ENCODE data around the gene ADGRD1.
A peak's percentile ranks its signal among the peaks of the same experiment; 100 is the strongest.

The ADGRD1 gene

DNA sequence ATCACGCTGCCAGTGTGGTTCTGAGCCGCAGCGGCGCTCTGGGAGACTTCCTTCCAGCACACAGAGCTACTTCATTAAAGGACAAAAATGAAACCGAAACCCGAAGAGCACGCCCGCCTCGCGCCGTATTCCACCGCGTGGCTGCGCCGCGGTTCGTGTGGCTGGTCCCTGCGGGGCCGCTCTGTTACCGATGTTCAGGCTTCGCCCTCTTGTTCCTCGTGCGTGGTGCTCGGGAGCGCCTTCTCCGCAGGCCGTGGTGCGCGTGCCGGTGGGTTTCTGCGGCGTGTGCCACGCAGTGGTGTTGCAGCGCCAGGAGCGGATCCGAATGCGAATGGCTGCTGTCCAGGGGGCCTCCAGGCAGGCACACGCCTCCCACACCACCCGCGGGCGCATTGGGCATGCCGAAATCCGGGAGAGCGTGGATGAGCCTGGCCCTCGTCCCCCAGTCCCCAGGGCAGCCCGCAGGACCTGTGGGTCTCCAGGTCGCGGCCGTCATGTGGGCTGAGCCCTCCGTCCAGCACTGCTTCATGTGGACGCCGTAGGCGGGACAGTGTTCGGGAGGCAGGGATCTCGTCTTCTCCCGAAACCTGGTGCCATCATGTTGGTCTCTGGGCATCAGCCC lies 91.2 kb downstream of the ADGRD1 start:
- DNase-seq = no peak

DNA sequence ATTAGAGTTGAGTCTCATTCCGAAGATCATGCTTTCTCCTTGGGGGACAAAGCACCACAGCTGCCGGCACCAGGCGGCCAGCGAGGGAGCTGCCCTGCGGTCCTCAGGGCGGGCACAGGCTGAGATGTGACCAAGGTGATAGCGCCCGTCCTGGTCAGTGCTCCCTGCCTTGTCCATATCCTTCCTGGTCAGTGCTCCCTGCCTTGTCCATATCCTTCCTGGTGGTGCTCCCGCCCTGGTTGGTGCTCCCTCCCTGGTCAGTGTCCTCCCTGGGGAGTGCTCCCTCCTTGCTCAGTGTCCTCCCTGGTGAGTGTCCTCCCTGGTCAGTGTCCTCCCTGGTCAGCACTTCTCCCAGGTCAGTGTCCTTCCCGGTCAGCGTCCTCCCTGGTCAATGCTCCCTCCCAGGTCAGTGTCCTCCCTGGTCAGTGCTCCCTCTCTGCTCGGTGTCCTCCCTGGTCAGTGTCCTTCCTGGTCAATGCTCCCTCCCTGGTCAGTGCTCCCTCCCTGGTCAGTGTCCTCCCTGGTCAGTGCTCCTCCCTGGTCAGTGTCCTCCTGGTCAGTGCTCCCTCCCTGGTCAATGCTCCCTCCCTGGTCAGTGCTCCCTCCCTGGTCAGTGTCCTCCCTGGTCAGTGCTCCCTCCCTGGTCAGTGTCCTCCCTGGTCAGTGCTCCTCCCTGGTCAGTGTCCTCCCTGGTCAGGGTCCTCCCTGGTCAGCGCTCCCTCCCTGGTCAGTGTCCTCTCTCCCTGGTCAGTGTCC lies 92.2 kb downstream of the ADGRD1 start:
- no peak for DNase-seq

- DNase-seq = peak; percentile 58
Measured at GRCh38 chr12:131046813-131047788, 93.4 kb downstream of the ADGRD1 start.

DNA sequence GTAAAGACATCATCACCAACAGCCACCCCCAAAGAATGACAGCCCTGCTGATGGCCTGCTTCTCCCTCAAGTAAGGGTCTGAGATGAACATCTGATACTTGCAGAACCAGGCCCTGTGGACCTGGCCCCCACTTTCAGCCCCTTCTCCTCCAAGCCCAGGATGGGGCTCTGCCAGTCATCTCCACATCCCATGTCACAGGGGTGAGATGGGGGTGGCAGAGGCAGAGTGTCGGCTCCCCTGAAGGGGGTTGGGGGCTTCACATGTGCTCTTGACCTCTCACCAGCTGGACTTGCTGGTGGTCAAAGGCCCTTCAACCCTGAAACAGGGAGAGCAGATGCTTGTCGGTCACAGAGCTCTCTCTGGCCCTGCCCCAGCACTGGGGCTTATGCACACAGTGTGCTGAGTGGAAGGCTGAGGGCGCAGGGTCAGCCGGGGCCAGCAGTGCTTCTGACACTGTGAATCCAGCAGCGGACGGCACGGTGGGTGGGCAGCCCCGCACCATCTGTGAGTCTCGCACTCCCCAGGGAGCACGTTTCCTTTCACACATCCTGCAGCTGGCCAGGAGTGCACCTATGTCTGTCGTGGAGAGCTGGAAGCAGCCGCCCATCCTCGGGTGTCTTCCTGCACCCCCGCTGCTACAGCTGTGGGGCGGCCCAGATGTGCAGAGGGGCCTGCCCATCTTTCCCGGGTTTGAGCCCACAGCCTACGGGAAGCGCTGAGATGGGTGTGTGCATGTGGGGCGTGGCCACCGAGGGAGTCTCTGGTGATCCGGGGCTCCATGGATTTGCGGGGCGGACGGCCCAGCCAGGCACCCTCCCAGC lies 94.3 kb downstream of the ADGRD1 start:
- peak; percentile 80 for DNase-seq

DNA sequence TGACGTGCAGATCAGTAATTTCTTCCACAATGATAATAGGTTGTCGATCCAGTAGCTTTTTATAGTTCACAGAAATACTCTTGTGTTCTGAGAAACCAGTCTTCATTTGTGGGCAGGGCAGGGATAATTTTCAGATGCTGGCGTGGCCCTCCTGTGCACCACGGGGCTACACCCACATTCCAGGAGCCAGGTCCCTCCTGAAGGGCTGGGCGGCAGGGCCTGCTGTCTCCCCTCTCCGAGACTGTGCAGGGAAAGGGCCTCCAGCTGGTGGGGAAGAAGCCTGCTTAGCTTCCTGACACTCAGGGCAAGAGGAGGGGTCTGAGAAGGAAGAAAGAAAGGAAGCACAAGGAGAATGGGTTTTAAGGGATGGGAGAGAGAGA lies 94.9 kb downstream of the ADGRD1 start:
- DNase-seq = no peak

DNA sequence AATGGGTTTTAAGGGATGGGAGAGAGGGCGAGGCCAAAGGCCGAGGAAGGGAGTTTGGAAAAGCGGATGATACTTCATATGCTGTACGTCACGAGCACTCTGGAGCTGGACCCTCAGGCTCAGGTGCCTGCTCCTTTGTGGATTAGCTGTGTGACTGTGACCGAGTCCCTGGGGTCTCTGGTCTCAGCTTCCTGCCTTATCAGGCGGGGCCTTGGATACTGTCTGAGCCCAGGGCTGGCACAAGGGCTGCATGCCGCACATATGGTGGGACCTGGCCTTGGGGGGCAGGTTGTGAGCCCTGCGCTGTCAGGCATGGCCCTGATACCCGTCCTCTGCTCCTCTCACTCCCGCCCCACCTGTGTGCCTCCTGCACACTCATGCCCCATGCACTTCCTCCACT lies 95.3 kb downstream of the ADGRD1 start:
- DNase-seq = no peak

DNA sequence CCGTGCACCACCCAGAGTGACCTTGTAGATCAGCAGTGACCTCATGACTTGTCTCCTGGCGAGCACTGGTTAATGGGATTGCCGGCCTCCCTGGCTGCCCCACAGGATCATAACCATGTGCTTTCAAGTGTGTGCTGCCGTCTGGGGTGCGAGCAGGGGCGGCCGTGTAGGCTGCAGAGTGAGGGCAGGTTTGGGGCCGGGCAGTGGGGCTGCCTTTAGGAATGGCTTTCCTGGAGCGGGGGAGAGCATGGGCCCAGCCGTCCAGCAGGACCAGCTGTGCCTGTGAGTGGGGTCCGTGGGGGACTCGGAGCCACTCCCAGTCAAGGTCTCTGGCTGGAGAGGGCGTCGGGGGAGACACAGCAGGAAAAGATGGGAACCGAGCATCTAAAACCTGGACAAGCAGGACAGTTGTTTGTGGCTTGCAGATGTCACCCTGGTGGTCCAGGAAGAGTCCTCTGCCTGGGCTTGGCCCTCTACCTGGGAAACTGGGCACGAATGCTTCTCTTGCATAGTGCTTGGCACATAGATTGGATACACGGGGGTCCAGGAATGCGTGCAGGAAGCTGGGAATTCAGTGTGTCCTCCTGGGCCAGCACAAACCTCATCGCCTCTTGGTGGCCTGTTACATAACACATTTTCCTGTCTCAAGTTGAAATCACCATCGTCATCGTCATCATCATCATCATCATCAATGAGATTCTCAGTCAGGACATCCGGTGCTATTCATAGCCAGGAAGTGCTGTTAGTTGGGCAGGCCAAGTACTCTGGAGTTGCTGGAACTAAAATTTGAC lies 96.0 kb downstream of the ADGRD1 start:
- DNase-seq = no peak

DNA sequence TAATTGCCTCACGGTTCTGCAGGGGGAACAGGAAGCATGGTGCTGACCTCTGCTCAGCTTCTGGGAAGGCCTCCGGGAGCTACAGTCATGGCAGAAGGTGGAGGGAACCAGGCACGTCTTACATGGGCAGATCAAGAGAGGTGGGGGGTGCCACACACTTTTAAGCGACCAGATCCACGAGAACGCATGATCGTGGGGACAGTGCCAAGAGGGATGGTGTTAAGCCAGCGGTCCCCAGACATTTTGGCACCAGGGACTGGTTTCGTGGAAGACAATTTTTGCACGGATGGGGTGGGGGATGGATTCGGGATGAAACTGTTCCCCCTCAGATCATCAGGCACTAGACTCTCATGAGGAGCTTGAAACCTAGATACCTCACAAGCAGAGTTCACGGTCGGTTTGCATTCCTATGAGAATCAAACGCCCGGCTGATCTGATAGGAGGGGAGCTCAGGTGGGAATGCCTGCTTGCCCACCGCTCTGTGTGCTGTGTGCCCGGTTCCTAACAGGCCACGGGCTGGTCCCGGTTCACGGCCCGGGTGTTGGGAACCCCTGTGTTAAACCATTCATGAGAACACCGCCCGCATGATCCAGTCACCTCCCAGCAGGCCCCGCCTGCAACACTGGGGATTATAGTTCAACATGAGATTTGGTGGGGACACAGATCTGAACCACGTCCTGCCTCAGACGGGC lies 96.9 kb downstream of the ADGRD1 start:
- DNase-seq = no peak

- DNase-seq = no peak
Measured at GRCh38 chr12:131051155-131051473, 97.4 kb downstream of the ADGRD1 start.

GRCh38 chr12:131052063-131052781 lies 98.5 kb downstream of the ADGRD1 start:
- DNase-seq = no peak

DNA sequence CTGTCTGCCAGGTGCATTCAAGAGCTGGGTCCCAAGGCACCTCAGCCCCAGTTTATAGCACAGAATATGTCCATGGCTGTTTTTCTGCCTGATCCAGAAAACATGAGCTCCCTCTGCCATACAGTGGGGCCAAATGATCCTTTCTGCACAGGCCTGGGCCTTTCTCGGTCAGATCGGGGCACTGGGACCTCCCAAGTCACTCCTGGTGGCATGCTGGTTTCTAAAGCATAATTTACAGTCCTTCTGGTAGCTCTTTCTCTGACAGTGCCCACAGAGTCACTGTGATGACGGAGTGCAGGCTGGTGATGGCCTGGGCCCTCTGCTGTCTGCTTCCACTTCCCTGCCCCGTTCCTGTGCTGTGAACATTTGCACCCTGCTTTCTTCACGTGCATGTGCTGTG lies 99.2 kb downstream of the ADGRD1 start:
- DNase-seq = no peak

GRCh38 chr12:131053567-131053966 lies 99.9 kb downstream of the ADGRD1 start:
- no peak for DNase-seq

- DNase-seq = no peak
Measured at GRCh38 chr12:131054345-131055092, 100.8 kb downstream of the ADGRD1 start.

- no peak for DNase-seq
Measured at GRCh38 chr12:131055093-131055465, 101.4 kb downstream of the ADGRD1 start.

- no peak for DNase-seq
Measured at GRCh38 chr12:131055596-131056233, 102.0 kb downstream of the ADGRD1 start.

GRCh38 chr12:131056626-131057025 lies 102.9 kb downstream of the ADGRD1 start:
- peak; percentile 13 for DNase-seq

GRCh38 chr12:131057211-131057721 lies 103.6 kb downstream of the ADGRD1 start:
- peak; percentile 11 for DNase-seq

DNA sequence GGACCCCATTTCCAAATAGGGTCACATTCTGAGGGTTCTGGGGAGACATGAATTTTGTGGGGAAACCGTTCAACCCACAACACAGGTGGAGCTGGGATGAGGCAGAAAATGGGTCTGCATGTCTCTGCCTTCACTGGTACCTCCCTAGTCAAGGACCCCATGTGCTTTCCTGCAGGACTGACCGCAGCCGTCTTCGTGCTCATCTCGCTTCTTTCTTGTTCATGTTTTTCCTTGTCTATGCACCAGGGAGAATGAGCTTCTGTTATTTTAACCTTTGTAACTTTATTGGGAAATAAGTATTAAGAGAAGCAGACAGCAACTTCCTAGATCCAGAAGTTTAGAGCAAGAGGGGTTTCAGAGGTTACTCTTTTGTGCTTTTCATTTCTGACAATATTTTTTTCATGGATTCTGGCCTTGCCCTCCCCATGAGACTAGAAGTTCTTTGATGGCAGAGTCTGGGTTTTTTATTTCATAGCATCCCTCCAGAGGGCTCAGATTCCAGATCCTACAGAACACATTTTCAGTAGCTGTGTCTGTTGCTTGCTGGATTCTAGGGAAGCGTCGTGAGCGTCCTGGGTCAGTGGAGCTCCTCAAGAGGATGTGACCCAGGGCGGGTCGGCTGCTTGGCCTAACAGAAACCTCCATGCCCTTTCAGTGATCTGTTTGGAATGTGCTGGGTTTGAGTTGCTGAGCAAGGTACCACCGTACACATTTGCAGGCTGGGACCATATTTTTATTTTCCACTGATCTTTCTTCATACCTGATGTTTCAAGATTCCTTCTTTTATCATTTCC lies 104.2 kb downstream of the ADGRD1 start:
- DNase-seq = peak; percentile 5
